Heart left ventricle (tissue), 13 donors: ENCODE results near the gene DNAH14.
"Not testable (repeated sequence)": the region's sequence is repeated elsewhere in the genome, so short reads cannot be mapped to it uniquely, and the experiment has no call there.

Experiments
- CTCF ChIP-seq, 12 donors: fragments of 200-600 bp; sonication (generic) in 4 of 12; IDR thresholded peaks; one replicate each; pipeline versions ENCODE4 v1.5.0 to v1.8.0; 2018 to 2022; ENCODE audit warnings: antibody characterized with exemption in 12 of 12, mild to moderate bottlenecking in 5 of 12
- POLR2A ChIP-seq, 2 donors: fragments of 450-650 bp; IDR thresholded peaks; one replicate each; pipeline ENCODE4 v1.6.1; 2017; ENCODE audit warnings: antibody characterized with exemption in 2 of 2, mild to moderate bottlenecking in 2 of 2, moderate library complexity in 2 of 2
- donor health status: ischemic (EF 13 %, LVEDD 7.1; RV severe dilation, severe dysfunction).
- donor health status: DM: no; HTN: yes; CAD: no.
- donor health status: DM: no; HTN: no; CAD: no.
- donor health status: ischemic (EF 25% LVEDD 6.9; RV normal size, moderate dysfunction).
- donor health status: ischemic (EF 25% LVEDD 5.7; RV mildly dilated, moderate dysfunction).
- donor health status: ischemic (EF 35%, LVEDD 5.7; RV mildly dilated, moderate dysfunction).
- donor health status: nonischemic (EF 11% LVEDD 7.7; RV severe dilation, severe dysfunction).
- donor health status: DM: yes; HTN: yes; CAD: no.
- donor health status: PGD.
- donor health status: ischemic (EF 29% LVEDD 5.4; RV normal size, mild dysfunction).
- donor health status: nonischemic (EF 23%, LVEDD 6.1; RV moderate dilation, normal function).

DNA sequence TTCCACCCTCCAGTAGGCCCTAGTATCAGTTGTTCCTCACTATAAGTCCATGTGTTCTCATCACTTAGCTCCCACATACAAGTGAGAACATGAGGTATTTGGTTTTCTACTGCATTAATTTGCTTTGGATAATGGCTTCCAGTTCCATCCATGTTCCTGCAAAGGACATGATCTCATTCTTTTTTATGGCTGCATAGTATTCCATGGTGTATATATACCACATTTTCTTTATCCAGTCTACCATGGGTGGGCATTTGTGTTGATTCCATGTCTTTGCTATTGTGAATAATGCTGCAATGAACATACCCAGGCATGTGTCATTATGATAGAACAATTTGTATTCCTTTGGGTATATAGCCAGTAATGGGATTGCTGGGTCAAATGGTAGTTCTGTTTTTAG, 218.3 kb downstream of the DNAH14 start:
- TF ChIP-seq POLR2A, CTCF (IDR thresholded peaks at IDR 0.05): not testable (repeated sequence)
